Dedifferentiated amniotic fluid mesenchymal stem cell (primary cell): ENCODE results near the gene EMC9.
A peak's percentile ranks its signal among the peaks of the same experiment; 100 is the strongest.

Source experiments
- DNase-seq: peaks from one replicate; pipeline ENCODE4 v3.0.0-alpha.2; 2016; ENCODE audit errors: extremely low spot score

EMC9 gene

DNA sequence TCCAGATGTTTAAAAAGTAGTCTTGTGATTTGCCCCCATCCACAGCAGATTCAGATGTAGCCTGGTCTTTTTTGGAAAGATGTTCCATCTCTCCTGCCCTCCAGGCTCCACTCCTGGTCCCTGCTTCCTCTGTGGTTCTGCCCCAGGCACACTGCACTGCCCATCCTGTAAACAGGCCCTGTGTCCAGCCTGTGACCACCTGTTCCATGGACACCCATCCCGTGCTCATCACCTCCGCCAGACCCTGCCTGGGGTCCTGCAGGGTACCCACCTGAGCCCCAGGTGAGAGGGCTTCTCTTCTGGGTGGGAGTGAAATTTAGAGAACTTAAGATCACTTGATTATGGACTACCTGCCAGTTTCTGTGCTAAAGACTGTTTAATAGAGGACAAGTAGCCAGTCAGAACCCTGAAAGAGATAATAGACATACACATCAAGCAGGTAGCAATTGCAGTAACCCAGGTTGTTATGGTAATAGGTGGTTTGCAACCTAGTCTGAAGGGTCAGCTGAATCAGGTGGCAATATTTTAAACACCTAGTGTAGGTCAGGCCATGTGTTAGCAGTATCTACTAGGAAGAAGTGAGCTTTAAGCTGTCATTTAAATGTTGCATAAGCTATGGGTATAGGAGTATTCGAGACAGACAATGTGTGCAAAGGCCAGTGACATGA is 8.0 kb upstream of the EMC9 start:
- DNase-seq, result no peak

GRCh38 chr14:24147761-24148428 is 6.5 kb upstream of the EMC9 start:
- no peak for DNase-seq

DNA sequence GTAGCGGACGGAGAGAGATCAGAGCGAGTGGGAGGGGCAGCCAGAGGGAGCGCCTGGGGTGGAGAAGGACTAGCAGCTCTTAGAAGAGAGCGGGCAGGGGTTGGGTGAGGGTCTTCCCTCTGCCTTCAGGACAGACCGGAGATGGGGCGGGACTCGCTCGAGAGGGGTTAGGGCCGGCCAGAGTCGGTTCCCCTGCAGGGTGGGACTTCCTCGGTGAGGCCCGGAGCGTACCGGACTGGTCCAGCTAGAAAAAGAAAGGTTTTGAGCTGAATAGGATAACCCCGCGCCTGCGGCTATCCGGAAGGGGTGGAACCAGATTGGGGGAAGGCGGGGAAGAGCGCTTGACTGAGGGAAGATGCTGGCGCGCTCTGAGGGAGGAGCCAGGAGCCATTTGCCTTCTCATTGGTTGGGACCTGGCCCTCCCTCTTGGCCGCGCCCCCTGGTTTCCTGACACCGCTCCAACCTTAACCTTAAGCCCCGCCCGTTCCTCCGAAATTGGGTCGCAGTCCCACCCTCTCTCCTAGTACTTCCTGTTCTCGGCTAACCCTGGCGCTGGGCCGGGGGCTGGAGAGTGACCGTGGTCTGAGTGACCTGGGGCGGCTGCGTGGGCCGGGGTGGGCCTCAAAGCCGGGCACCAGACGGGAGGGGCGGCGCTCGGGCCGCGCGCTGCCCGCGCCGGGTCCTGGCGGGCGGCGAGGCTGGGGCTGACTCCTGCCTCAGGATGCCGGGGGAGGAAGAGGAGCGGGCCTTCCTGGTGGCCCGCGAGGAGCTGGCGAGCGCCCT is 5.8 kb upstream of the EMC9 start, which contains the start of gene RNF31:
TSS of gene RNF31 (plus strand) at position 521 of the 783 bp plus-strand sequence. CDS start at position 722, 201 bp downstream.
- peak; percentile 99 for DNase-seq

DNA sequence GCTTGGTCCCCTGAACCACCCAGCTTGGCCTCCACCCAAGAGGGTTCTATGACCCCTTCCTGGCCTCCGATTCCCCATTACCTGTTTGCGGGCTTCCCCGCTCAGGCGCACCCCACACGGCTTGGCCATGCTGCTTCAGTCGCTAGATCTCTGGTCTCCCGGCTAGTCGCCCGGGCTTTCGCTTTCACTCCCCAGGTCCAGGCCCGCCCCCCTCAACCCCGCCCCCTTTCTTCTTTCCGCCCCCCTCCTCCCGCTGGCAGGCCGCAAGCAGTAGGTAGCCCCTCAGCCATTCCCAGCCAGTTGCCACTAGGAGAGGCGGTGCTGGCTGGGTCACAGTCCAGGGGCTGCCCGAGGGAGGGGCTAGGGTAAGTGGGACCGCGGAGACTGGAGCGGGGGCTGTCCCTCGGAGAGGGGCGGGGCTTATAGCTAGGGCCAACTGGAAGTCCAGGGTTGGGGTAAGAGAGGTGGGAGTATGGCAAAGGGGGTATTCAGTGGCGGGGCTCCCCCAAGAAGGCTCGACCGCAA is 5.1 kb upstream of the EMC9 start, which contains the start of gene PSME2:
TSS of gene PSME2 (minus strand) at position 158 of the 525 bp plus-strand sequence. CDS start at position 129, 29 bp downstream.
- peak; percentile 85 for DNase-seq

GRCh38 chr14:24145690-24146452 is 4.5 kb upstream of the EMC9 start:
- no peak for DNase-seq

DNA sequence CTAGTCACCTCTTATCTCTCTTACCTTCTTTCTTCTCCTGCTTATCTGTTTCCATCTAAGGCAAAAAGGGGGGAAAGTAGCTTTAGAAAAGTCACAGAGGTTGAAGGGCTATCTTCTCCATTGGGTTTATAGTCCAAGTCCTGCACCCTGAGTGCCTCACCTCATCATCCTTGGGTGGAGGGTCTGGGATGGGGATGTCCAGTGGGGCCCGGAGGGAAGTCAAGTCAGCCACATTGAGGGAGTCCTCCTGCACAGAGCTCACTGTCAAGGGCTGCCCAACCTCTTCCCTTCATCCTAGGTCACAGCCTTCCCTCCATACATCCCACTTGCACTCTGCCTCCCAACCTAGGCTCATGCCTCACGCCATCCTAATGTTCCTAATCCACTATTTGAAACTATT is 3.8 kb upstream of the EMC9 start:
- no peak for DNase-seq

- DNase-seq, result no peak
These were observed 3.1 kb upstream of the EMC9 start for GRCh38 chr14:24144451-24144850.

DNA sequence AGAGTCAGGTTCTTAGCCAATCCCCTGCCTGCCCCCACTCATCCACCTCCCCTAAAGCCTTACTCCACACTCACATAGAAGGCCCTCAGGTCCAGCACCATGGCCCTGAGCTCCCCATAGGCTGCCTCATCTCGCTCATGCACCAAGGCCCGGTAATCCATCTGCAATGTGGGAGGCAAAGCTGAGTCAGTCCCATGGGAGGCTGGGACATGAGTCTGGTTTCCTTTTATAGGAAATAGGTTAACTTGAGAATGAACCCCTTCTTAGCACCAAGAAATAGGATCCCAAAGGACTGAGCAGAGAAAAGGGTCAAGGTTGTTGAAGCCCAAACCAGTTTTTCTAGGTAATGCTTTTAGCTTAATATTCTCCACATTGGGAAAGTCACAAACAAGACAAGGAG is 2.1 kb upstream of the EMC9 start:
- DNase-seq, result no peak

GRCh38 chr14:24139272-24139934 is 2.0 kb downstream of the EMC9 start:
- DNase-seq, result no peak

DNA sequence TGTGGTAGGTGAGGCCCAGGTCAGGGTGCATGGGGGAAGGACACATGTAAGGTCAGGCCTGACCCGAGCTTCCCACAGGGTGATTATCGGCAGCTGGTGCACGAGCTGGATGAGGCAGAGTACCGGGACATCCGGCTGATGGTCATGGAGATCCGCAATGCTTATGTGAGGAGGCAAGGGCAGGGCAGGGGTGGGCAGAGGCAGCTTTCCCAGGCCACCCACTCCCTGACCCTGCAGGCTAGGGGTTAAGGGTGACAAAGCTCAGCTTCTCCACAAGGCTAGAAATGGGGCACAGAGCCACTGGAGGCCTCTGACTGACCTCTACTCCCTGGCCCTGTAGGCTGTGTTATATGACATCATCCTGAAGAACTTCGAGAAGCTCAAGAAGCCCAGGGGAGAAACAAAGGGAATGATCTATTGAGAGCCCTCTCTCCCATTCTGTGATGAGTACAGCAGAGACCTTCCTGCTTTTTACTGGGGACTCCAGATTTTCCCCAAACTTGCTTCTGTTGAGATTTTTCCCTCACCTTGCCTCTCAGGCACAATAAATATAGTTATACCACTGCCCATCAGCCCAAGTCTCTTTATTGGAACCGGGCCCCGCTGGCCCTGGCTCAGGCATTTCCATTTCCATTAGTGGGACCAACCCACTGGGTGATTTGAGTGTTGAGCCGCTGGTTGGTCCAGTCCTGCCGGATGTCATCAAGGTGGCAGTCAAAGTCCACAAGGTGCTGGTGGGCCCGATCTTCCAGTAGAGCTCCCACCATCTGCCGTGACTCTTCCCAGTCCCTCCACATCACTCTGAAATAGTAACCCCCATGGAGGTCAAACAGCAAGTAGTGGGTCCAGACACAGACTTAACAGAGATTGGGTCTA is 2.8 kb downstream of the EMC9 start:
- no peak for DNase-seq

DNA sequence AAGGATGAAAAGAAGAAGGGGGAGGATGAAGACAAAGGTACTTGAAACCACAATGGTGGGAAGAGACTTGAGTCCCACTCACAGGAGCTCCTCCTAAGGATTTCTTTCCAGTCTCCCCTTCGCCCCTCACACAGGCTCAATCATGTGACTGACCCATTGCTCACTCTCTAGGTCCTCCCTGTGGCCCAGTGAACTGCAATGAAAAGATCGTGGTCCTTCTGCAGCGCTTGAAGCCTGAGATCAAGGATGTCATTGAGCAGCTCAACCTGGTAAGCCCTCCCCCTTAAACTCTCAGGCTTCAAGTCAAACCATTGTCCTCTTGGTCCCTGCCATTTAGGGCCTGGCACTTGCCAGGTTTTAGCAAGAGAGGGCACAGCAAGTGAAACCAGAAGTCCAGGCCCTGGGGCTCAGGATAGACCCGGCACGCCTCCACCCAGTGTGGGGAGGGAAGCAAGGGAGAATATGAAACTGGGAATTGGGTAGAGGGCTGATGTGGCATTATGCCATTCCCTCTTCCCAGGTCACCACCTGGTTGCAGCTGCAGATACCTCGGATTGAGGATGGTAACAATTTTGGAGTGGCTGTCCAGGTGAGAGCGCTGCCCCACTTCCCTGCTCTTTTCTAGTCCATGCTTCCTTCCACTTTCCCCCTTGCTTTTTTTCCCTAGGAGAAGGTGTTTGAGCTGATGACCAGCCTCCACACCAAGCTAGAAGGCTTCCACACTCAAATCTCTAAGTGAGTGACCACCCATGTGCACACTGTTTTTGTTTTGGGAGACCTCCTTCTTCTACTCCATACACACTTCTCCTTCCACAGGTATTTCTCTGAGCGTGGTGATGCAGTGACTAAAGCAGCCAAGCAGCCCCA is 3.6 kb downstream of the EMC9 start:
- DNase-seq, result no peak

DNA sequence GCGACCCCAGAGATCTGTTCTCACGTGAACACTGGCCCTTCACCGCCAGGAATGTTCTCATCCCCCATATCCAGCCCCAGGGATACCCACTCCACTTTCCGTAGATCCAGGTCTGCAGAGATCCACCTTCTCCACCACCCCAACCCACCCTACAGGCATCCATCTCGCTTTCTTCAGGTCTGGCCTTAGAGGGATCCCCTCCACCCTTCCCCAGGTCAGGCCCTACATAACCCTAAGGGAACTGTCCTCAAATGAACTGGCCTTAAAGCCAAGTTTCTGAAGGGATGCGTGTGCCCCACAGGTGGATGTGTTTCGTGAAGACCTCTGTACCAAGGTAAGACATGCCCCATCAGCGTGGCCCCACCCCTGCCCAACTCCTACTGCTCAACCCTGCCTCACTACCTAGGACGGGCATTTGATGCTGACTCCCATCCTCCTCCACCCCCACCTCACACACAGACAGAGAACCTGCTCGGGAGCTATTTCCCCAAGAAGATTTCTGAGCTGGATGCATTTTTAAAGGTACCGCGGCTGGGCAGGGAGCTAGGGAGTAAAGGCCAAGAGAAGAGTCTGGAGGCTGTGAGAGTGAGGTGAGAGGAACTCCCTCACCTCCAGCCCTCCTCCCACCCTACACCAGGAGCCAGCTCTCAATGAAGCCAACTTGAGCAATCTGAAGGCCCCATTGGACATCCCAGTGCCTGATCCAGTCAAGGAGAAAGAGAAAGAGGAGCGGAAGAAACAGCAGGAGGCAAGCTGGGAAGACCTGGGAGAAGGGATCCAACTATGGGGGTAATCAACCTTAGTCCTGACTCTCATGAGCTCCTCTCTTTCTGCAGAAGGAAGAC is 4.5 kb downstream of the EMC9 start:
- no peak for DNase-seq

DNA sequence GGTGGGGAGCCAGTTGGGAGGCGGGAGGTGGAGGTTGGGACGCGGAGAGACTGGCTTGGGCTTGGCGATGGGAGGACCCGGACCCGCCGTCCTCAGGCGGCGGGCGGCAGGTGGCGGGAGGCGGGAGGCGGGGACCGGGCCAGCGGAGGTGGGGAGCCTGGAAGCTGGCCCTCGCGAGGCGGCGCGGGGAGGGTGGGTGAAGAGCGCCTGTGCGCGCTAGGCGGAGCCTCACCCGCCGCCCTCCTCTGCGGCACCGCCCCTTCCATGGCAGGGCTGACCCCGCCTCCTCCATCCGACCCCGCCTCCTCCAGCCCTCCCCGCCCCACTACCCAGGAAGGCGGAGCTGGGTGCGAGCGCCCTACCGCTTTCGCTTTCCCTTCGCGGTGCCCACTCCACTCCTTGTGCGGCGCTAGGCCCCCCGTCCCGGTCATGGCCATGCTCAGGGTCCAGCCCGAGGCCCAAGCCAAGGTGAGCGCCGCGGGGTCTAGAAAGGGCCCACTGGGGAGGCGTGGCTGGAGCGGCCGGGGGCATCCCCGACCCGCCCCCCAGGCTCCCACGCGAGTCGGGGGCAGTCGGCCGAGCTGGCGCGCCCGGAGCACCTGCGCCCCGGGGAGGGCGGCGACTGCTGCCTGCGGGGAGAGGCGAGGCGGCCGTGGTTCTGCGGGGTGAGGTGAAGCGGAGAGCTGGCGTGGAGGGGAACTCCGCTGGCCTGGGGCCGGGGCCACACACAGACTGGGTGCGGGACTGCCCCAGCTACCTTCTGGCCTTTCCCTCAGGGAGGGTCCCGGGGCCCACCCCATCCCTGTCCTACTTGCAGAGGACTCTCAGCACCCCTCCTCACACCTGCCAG is 5.3 kb downstream of the EMC9 start, which contains the start of gene PSME1:
TSS of gene PSME1 (plus strand) at position 361 of the 850 bp plus-strand sequence. CDS start at position 430, 69 bp downstream.
- DNase-seq, result peak; percentile 82

DNA sequence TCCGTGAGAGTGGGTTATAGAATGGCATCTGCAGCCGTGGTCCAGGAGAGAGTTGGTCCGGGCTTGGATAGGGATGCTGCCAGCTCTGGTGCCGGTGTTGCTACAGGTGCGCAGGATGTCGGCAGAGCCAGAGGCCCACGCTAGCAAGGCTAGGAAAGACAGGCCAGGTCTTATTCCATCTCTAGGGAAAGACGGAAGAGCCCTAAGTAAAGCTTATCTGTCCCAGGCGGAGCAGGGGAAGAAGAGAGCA is 5.9 kb downstream of the EMC9 start:
- DNase-seq, result no peak

DNA sequence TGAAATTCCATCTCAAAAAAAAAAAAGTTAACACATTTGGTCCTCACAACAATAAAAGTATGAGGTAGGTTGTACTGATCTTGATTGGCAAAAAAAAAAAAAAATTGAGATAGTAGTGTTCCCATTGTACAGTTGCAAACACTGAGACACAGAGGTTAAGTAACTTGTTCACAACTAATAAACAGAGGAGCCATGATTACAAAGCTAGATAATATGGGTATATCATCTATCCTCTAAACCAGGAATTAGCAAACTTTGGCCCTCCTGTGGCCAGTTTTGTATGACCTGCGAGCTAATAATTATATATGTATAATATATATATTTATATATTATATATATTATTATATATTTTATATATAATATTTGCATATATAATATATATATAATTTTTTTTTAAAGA is 7.7 kb downstream of the EMC9 start:
- DNase-seq, result no peak

DNA sequence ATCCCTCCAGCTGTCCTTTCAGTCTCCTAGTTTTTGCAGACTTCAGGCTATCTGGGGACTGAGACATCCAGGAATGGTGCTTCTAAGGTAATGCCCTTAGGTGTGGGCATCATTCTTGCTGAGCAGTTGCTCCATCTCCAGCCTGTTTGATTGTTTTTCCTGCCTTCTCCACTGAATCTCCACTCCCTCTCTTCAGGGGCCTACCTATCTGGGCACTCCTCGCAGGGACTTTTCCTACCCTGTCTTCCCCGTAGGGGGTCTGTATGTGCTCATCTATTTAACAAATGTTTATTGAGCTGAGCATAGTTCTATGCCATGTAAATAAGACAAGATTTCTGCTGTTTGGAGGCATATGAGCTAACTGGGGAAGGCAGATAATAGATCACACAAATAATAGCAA is 8.4 kb downstream of the EMC9 start:
- no peak for DNase-seq

DNA sequence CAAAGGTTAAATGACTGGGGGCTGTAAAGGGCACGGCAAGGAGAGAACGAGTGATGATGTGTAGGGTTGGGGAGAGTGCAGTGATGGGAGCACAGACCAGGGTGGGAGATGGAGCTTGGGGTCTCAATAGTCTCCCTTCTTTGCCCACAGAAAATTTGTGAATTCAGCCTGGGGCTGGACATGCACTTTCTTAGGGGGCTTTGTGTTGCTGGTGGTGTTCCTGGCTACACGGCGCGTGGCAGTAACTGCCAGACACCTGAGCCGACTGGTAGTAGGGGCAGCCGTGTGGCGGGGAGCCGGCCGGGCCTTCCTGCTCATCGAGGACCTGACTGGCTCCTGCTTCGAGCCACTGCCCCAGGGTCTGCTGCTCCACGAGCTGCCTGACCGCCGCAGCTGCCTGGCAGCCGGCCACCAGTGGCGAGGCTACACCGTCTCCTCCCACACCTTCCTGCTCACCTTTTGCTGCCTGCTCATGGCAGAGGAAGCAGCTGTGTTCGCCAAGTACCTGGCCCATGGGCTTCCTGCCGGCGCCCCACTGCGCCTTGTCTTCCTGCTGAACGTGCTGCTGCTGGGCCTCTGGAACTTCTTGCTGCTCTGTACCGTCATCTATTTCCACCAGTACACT is 9.2 kb downstream of the EMC9 start:
- DNase-seq, result no peak
